Retinal pigment epithelial cell (primary cell): ENCODE measurements around the gene EXOSC10.
"Not testable (repeated sequence)": the region's sequence is repeated elsewhere in the genome, so short reads cannot be mapped to it uniquely, and the experiment has no call there.

Experiments used
- DNase-seq: peaks from one replicate; pipeline ENCODE4 v3.0.0-alpha.2; 2010; ENCODE audit warnings: low read depth
- H3K4me3 ChIP-seq: 2 replicates; pipeline ENCODE4 v1.5.1; 2011; ENCODE audit warnings: mild to moderate bottlenecking, low read length, control low read depth, moderate library complexity
- CTCF ChIP-seq: conservative IDR thresholded peaks from 2 replicates; pipeline ENCODE4 v1.5.1; 2011; ENCODE audit warnings: low read depth, low read length, control low read depth, inconsistent platforms

Gene EXOSC10

GRCh38 chr1:11042065-11042464 lies 57.6 kb downstream of the EXOSC10 start:
- no peak for TF ChIP-seq CTCF
- no peak for DNase-seq
- no peak overlapping the region for H3K4me3 ChIP-seq

- no peak for DNase-seq
- H3K4me3 ChIP-seq, result no peak overlapping the region
- TF ChIP-seq CTCF, result no peak
These were observed 58.6 kb downstream of the EXOSC10 start for GRCh38 chr1:11041048-11041447.

GRCh38 chr1:11040105-11040429 lies 59.6 kb downstream of the EXOSC10 start:
- not testable (repeated sequence) for DNase-seq

GRCh38 chr1:11039351-11040104 lies 60.1 kb downstream of the EXOSC10 start:
- DNase-seq, result no peak
- TF ChIP-seq CTCF, result no peak

More at GRCh38 chr1:11040105-11040429, 59.6 kb downstream of the EXOSC10 start:
- H3K4me3 ChIP-seq, result not testable (repeated sequence)

GRCh38 chr1:11037740-11038182 lies 61.9 kb downstream of the EXOSC10 start:
- TF ChIP-seq CTCF, result peak; percentile 99

More at GRCh38 chr1:11039351-11040104, 60.1 kb downstream of the EXOSC10 start:
- H3K4me3 ChIP-seq, result no peak overlapping the region

GRCh38 chr1:11037019-11037739 lies 62.5 kb downstream of the EXOSC10 start:
- not testable (repeated sequence) for DNase-seq, H3K4me3 ChIP-seq

More at GRCh38 chr1:11037740-11038182, 61.9 kb downstream of the EXOSC10 start:
- peak; percentile 32 for DNase-seq
- H3K4me3 ChIP-seq, result no peak overlapping the region

- H3K4me3 ChIP-seq, result no peak overlapping the region
- DNase-seq, result no peak
- no peak for TF ChIP-seq CTCF
These were observed 67.9 kb downstream of the EXOSC10 start for GRCh38 chr1:11031624-11032262.
